Psoas muscle (tissue), 8 donors: Measurements from ENCODE around the gene SLCO1B3. TPM values are rescaled to one million over a fixed set of nuclear protein-coding genes. Genes with fewer than 3 reads are reported as not detected.
"Not testable (repeated sequence)": the region's sequence is repeated elsewhere in the genome, so short reads cannot be mapped to it uniquely, and the experiment has no call there.

Source experiments
- ATAC-seq, 4 donors: fragments of 200-7000 bp; cut with Tn5 transposase; one replicate each; pipeline ENCODE4 v1.9.1; 2020; ENCODE audit warnings: moderate library complexity in 3 of 4, mild to moderate bottlenecking in 2 of 4
- DNase-seq, 2 donors: peaks; one replicate each; pipeline ENCODE4 v3.0.0-alpha.2; 2020
- H3K27ac ChIP-seq: fragments of 200-600 bp; one replicate; pipeline ENCODE4 v1.8.0; 2022
- H3K27me3 ChIP-seq, 3 donors: fragments of 200-600 bp in 1 of 3; one replicate each; pipeline versions ENCODE4 v1.6.1 to v1.8.0; 2013 to 2022; ENCODE audit warnings: low read length in 2 of 3, mild to moderate bottlenecking in 2 of 3, moderate library complexity in 1 of 3; ENCODE audit not compliant: insufficient read depth in 3 of 3
- H3K36me3 ChIP-seq, 2 donors: fragments of 200-600 bp in 1 of 2; one replicate each; pipeline versions ENCODE4 v1.6.1 to v1.8.0; 2013 to 2022; ENCODE audit warnings: low read depth in 1 of 2, mild to moderate bottlenecking in 1 of 2, moderate library complexity in 1 of 2; ENCODE audit not compliant: insufficient read depth in 1 of 2
- H3K4me1 ChIP-seq: fragments of 200-600 bp; one replicate; pipeline ENCODE4 v1.8.0; 2022
- H3K4me3 ChIP-seq: fragments of 200-600 bp; one replicate; pipeline ENCODE4 v1.8.0; 2022; ENCODE audit warnings: mild to moderate bottlenecking
- H3K9me3 ChIP-seq: fragments of 200-600 bp; one replicate; pipeline ENCODE4 v1.8.0; 2022
- WGBS, 3 donors: extraction: QIAGEN DNeasy Blood & Tissue Kit; methylation state at CpG; one replicate each; pipeline versions ENCODE4 v1.1.6 to v1.1.7; 2013; 5-methylcytosine and 5-hydroxymethylcytosine counted together
- intact Hi-C, 2 donors: fragments of 100-400 bp; cut with DNase I; formaldehyde crosslinking; loops; one replicate each; pipeline versions ENCODE4 v1.11.0 to v1.14.2; 2022
- long read RNA-seq, 2 donors: library from polyadenylated mRNA; unstranded; transcript quantifications; one replicate each; pipeline ENCODE4 v2.0.0, GENCODE V29; 2021
- polyA plus RNA-seq, 3 donors: library from polyadenylated mRNA; stranded (reverse); fragments of 200-250 nt; gene quantifications; one replicate each; pipeline ENCODE4 v1.2.3, GENCODE V29; 2013
- total RNA-seq, 4 donors: library from RNA; stranded (reverse); fragmentation: NEBNext Ultra II Directional in 2 of 4; extraction: Animal tissue kit (Norgen Biotek cat#: 25700) in 2 of 4; gene quantifications; one replicate each; pipeline versions ENCODE4 v1.2.1 to v1.2.4, GENCODE V29; 2021 to 2023
- TF ChIP-seq, protein P1 (sequence below): fragments of 200-600 bp; IDR thresholded peaks from one replicate; pipeline ENCODE4 v1.8.0; 2022; ENCODE audit warnings: antibody characterized with exemption
- donor health status: healthy with polysubstance abuse.
- donor health status: DM: no; HTN: no; CAD: no; lungs with moderate emphysema.
- donor health status: Bipolar disorder and iron deficiency.
- donor health status: healthy.
- donor health status: DM: yes; HTN: yes; CAD: no.
- donor health status: DM: no; HTN: no; CAD: no.
- donor health status: DM: no; HTN: no; CAD: no.
- donor health status: DM: yes; HTN: yes; CAD: no.

Gene SLCO1B3, protein sequence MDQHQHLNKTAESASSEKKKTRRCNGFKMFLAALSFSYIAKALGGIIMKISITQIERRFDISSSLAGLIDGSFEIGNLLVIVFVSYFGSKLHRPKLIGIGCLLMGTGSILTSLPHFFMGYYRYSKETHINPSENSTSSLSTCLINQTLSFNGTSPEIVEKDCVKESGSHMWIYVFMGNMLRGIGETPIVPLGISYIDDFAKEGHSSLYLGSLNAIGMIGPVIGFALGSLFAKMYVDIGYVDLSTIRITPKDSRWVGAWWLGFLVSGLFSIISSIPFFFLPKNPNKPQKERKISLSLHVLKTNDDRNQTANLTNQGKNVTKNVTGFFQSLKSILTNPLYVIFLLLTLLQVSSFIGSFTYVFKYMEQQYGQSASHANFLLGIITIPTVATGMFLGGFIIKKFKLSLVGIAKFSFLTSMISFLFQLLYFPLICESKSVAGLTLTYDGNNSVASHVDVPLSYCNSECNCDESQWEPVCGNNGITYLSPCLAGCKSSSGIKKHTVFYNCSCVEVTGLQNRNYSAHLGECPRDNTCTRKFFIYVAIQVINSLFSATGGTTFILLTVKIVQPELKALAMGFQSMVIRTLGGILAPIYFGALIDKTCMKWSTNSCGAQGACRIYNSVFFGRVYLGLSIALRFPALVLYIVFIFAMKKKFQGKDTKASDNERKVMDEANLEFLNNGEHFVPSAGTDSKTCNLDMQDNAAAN
- total RNA-seq (not detected), polyA plus RNA-seq (under 1 TPM in 1 of 3 donors, not detected in 2; 0.04 TPM)
- long read RNA-seq, donor 1 = 0 reads
- long read RNA-seq, donor 2 = 0 reads

DNA sequence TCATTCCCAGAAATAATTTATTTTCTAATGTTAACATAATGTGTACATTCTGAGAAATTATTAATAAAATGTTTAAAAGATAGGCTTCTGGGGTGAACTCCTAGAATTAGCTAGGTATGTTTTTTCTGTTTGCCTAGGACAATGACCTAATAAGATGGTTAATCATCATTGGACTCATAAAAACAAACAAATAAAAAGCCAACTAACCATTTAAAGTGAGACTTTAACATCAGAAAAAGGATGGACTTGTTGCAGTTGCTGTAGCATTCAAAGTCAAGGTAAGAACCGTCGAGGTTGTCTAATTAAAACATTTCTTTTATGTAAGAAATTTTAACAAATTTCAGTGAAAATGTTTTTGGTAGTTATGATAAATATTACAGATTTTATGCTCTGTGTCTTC lies at the start of gene SLCO1B3:
TSS of gene SLCO1B3 (plus strand) at position 219 of the 400 bp plus-strand sequence. CDS start 5,034 bp downstream, outside the sequence.
- DNase-seq (no peak), ATAC-seq (no peak)
- Histone ChIP-seq H3K4me1 (no peaks in the 10 kb centered on the region), H3K36me3 (no peaks in the 10 kb centered on the region), H3K9me3 (no peaks in the 10 kb centered on the region), H3K4me3 (no peak within 1 kb of the TSS), H3K27me3 (no peaks in the 10 kb centered on the region), H3K27ac (no peak within 1 kb of the TSS)
- intact Hi-C loops = no loop called here
- TF ChIP-seq, protein P1, sequence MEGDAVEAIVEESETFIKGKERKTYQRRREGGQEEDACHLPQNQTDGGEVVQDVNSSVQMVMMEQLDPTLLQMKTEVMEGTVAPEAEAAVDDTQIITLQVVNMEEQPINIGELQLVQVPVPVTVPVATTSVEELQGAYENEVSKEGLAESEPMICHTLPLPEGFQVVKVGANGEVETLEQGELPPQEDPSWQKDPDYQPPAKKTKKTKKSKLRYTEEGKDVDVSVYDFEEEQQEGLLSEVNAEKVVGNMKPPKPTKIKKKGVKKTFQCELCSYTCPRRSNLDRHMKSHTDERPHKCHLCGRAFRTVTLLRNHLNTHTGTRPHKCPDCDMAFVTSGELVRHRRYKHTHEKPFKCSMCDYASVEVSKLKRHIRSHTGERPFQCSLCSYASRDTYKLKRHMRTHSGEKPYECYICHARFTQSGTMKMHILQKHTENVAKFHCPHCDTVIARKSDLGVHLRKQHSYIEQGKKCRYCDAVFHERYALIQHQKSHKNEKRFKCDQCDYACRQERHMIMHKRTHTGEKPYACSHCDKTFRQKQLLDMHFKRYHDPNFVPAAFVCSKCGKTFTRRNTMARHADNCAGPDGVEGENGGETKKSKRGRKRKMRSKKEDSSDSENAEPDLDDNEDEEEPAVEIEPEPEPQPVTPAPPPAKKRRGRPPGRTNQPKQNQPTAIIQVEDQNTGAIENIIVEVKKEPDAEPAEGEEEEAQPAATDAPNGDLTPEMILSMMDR = no peak
- 90 to 93% (median 91%) methylated on average over 2 of the region's 2 CpGs for WGBS, 3 donors

DNA sequence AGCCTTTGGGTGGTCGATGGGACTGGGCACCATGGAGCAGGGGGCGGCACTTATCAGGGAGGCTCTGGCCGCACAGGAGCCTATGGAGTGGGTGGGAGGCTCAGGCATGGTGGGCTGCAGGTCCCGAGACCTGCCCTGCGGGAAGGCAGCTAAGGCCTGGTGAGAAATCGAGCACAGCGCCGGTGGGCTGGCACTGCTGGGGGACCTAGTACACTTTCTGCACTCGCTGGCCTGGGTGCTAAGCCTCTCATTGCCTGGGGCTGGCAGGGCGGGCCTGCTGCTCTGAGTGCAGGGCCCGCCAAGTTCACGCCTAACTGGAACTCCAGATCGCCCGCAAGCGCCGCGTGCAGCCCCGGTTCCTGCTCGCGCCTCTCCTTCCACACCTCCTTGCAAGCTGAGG lies 33.1 kb upstream of the SLCO1B3 start:
- no peak overlapping the region for H3K4me3 ChIP-seq
- TF ChIP-seq, protein P1 = no peak
- DNase-seq (no peak), ATAC-seq (no peak)
- 84 to 96% (median 85%) methylated on average over 17 to 20 of the region's 20 CpGs for WGBS, 3 donors
- H3K9me3 ChIP-seq = peaks cover 4% of the 10 kb centered on the region
- H3K36me3 ChIP-seq = no peaks in the 10 kb centered on the region
- no peaks in the 10 kb centered on the region for H3K27me3 ChIP-seq
- no peak overlapping the region for H3K27ac ChIP-seq
- no peaks in the 10 kb centered on the region for H3K4me1 ChIP-seq
- intact Hi-C loops = no loop called here

DNA sequence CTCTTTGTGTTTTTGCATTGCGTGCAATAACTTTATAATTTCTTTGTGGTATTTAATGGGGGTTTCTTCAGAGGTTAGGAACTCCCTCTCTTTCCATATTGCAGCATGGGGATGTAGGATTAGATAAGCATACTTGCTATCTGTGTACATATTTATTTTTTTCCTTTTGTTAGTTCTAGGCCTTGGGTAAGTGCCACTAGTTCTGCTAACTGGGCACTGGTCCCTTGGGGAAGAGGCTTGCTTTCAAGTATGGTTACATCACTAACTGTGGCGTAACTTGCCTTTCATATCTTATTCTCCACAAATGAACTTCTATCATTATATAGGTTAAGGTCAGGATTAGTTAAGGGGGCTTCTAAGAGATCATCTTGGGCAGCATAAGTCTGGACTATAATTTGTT lies 31.5 kb upstream of the SLCO1B3 start:
- no peak for ATAC-seq
- TF ChIP-seq, protein P1 = no peak

DNA sequence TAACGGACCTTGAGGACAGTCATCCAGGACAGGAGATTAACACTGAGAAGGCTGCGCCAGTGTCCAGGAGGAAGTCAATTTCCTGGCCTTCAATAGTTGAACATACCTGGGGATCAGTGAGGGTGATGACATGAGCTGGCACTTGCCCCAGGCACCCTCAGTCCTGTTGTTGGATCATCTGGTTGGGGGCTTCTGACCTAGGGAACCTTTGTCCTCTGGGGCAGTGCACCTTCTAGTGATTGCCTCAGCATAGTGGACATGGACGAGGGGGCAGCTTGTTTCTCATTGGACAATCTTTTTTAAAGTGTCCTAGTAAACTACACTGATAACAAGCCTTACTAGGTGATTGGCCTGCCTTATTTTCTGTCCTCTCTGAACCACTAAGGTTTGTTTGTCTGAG lies 30.5 kb upstream of the SLCO1B3 start:
- WGBS, 3 donors = 56 to 72% (median 67%) methylated on average over 3 of the region's 3 CpGs
- not testable (repeated sequence) for ATAC-seq

More for the DNA sequence above, 31.5 kb upstream of the SLCO1B3 start:
- H3K9me3 ChIP-seq = peaks cover 4% of the 10 kb centered on the region
- H3K27me3 ChIP-seq = no peaks in the 10 kb centered on the region
- WGBS, 3 donors = 73 to 84% (median 78%) methylated on average over 2 of the region's 2 CpGs
- H3K4me1 ChIP-seq = no peaks in the 10 kb centered on the region
- no peaks in the 10 kb centered on the region for H3K36me3 ChIP-seq
- H3K4me3 ChIP-seq = no peak overlapping the region
- DNase-seq = no peak
- H3K27ac ChIP-seq = no peak overlapping the region
- intact Hi-C loops = no loop called here

DNA sequence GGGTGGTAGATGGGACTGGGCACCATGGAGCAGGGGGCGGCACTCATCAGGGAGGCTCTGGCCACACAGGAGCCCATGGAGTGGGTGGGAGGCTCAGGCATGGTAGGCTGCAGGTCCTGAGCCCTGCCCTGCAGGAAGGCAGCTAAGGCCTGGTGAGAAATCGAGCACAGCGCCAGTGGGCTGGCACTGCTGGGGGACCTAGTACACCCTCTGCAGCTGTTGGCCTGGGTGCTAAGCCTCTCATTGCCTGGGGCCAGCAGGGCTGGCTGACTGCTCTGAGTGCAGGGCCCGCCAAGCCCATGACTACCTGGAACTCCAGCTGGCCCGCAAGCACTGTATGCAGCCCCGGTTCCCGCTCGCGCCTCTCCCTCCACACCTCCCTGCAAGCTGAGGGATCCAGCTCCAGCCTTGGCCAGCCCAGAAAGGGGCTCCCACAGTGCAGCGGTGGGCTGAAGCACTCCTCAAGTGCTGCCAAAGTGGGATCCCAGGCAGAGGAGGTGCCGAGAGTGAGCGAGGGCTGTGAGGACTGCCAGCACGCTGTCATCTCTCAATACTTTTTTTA lies 26.6 kb upstream of the SLCO1B3 start:
- DNase-seq = not testable (repeated sequence)

More for the DNA sequence above, 30.5 kb upstream of the SLCO1B3 start:
- H3K27me3 ChIP-seq, H3K27ac ChIP-seq, H3K9me3 ChIP-seq, H3K4me3 ChIP-seq, intact Hi-C loops, H3K36me3 ChIP-seq, H3K4me1 ChIP-seq, DNase-seq: not testable (repeated sequence)

More for the DNA sequence above, 26.6 kb upstream of the SLCO1B3 start:
- H3K4me1 ChIP-seq, intact Hi-C loops, H3K27ac ChIP-seq, H3K9me3 ChIP-seq, H3K36me3 ChIP-seq, H3K4me3 ChIP-seq, ATAC-seq, H3K27me3 ChIP-seq: not testable (repeated sequence)
- 92 to 96% (median 95%) methylated on average over 12 to 13 of the region's 13 CpGs for WGBS, 3 donors
